Measurements from ENCODE around the gene PYROXD2.

The PYROXD2 gene

GRCh38 chr10:98414932-98415730, at the start of gene PYROXD2:
TSS of gene PYROXD2 (minus strand) at chr10:98415182. CDS start at chr10:98415135, 47 bp downstream.
- peak; percentile 76 for DNase-seq (ENCODE audit: low spot score)

- DNase-seq (ENCODE audit: low spot score) = no peak
Measured at GRCh38 chr10:98463976-98464754, 49.2 kb upstream of the PYROXD2 start.

GRCh38 chr10:98463016-98463415, 48.0 kb upstream of the PYROXD2 start:
- no peak for DNase-seq (ENCODE audit: low spot score)

- no peak for DNase-seq (ENCODE audit: low spot score)
Measured at GRCh38 chr10:98461500-98461842, 46.5 kb upstream of the PYROXD2 start.

GRCh38 chr10:98460837-98461499, 46.0 kb upstream of the PYROXD2 start:
- no peak for DNase-seq (ENCODE audit: low spot score)

- DNase-seq (ENCODE audit: low spot score) = no peak
Measured at GRCh38 chr10:98458809-98459784, 44.1 kb upstream of the PYROXD2 start.

- DNase-seq (ENCODE audit: low spot score) = no peak
Measured at GRCh38 chr10:98457721-98458120, 42.7 kb upstream of the PYROXD2 start.

GRCh38 chr10:98456686-98457482, 41.9 kb upstream of the PYROXD2 start:
- no peak for DNase-seq (ENCODE audit: low spot score)

- DNase-seq (ENCODE audit: low spot score) = no peak
Measured at GRCh38 chr10:98456043-98456570, 41.1 kb upstream of the PYROXD2 start.

GRCh38 chr10:98453729-98454128, 38.7 kb upstream of the PYROXD2 start:
- DNase-seq (ENCODE audit: low spot score) = no peak

GRCh38 chr10:98450618-98451017, 35.6 kb upstream of the PYROXD2 start:
- DNase-seq (ENCODE audit: low spot score) = no peak

GRCh38 chr10:98449287-98449686, 34.3 kb upstream of the PYROXD2 start:
- no peak for DNase-seq (ENCODE audit: low spot score)

- peak; percentile 49 for DNase-seq (ENCODE audit: low spot score)
Measured at GRCh38 chr10:98446661-98447221, 31.8 kb upstream of the PYROXD2 start, which contains the start of gene HPS1. TSS of gene HPS1 (minus strand) at chr10:98446935. CDS start at chr10:98443240, 3,695 bp downstream.

GRCh38 chr10:98446151-98446660, 31.2 kb upstream of the PYROXD2 start:
- DNase-seq (ENCODE audit: low spot score) = peak; percentile 62

GRCh38 chr10:98445200-98445812, 30.3 kb upstream of the PYROXD2 start:
- DNase-seq (ENCODE audit: low spot score) = peak; percentile 47

- no peak for DNase-seq (ENCODE audit: low spot score)
Measured at GRCh38 chr10:98444314-98445006, 29.5 kb upstream of the PYROXD2 start.

GRCh38 chr10:98438715-98439114, 23.7 kb upstream of the PYROXD2 start:
- DNase-seq (ENCODE audit: low spot score) = no peak

- DNase-seq (ENCODE audit: low spot score) = no peak
Measured at GRCh38 chr10:98436704-98437103, 21.7 kb upstream of the PYROXD2 start.

- no peak for DNase-seq (ENCODE audit: low spot score)
Measured at GRCh38 chr10:98435178-98435577, 20.2 kb upstream of the PYROXD2 start.

All from cerebellar cortex (tissue), 1 donor.